ENCODE measurements around the gene SCAF4. TPM values are rescaled to one million over a fixed set of nuclear protein-coding genes. Genes with fewer than 3 reads are reported as not detected.

The SCAF4 gene
- total and polyA plus RNA-seq, 9 of the 15 experiments (the other 6 are each of a cell fraction or from before 2014, with no cell fraction given): 2.3 to 55.7 (median 17.2) TPM

DNA sequence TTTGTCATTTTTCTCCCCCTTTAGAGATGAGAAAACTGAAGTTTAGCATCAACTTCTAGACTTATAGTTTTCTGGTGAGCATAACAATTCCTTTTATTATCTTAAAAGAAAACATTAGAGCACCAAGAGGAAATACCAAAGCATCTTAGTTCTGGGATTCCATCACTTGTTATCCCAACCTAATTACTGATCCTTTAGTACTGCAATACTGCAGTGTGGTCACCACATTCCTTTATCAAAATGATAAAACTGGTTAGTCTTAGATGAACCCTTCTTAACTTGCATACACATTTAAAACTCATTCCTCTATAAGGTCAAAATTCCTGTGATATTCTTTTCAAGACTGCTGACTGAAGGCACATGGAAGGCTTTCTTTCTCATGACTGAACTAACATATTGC lies 49.3 kb downstream of the SCAF4 start:
- ATAC-seq (no peak), DNase-seq (ENCODE audit: extremely low read depth in 1 of 4, low spot score in 3 of 4) (no peak), FAIRE-seq (no peak)
- Histone ChIP-seq H3K4me2 (ENCODE audit: insufficient read depth, low read length) (no peak overlapping the region), H2AFZ (ENCODE audit: low read depth, low read length) (no peak overlapping the region), H3K4me1 (replicated peaks in 1 of 2; ENCODE audit: control insufficient read depth in 2 of 2, insufficient read depth in 2 of 2, low read length in 2 of 2) (no peaks in the 10 kb centered on the region), H3K27ac (ENCODE audit: extremely low read depth, low read depth, low read length) (no peak overlapping the region), H3K27me3 (ENCODE audit: control insufficient read depth in 2 of 2, insufficient read depth in 2 of 2, low read length in 2 of 2) (no peaks in the 10 kb centered on the region), H3K36me3 (ENCODE audit: control insufficient read depth, insufficient read depth, low read length) (peaks cover 94% of the 10 kb centered on the region), H3K4me3 (no peak overlapping the region), H3K9me3 (replicated peaks; ENCODE audit: control insufficient read depth, insufficient read depth, low read depth, low read length) (no peaks in the 10 kb centered on the region), H4K20me1 (replicated peaks; ENCODE audit: control insufficient read depth, insufficient read depth, low read length) (no peaks in the 10 kb centered on the region), H3K9me1 (ENCODE audit: control insufficient read depth, insufficient read depth, low read length) (no peaks in the 10 kb centered on the region), H3K9ac (ENCODE audit: insufficient read depth in 1 of 2, low read depth in 2 of 2, low read length in 2 of 2) (no peak overlapping the region), H3K79me2 (ENCODE audit: control insufficient read depth, insufficient read depth, low read length) (peaks cover 13% of the 10 kb centered on the region)
- ChIA-PET POLR2A (no interaction called here), CTCF (ENCODE audit: low intra/inter-chr PET ratio) (no interaction called here)
- in situ Hi-C loops (cut with MboI) (no loop called here), intact Hi-C loops (cut with micrococcal nuclease) (no loop called here)
- no TSS peak for BruUV-seq (replicated peaks)
- TF ChIP-seq, protein P1, sequence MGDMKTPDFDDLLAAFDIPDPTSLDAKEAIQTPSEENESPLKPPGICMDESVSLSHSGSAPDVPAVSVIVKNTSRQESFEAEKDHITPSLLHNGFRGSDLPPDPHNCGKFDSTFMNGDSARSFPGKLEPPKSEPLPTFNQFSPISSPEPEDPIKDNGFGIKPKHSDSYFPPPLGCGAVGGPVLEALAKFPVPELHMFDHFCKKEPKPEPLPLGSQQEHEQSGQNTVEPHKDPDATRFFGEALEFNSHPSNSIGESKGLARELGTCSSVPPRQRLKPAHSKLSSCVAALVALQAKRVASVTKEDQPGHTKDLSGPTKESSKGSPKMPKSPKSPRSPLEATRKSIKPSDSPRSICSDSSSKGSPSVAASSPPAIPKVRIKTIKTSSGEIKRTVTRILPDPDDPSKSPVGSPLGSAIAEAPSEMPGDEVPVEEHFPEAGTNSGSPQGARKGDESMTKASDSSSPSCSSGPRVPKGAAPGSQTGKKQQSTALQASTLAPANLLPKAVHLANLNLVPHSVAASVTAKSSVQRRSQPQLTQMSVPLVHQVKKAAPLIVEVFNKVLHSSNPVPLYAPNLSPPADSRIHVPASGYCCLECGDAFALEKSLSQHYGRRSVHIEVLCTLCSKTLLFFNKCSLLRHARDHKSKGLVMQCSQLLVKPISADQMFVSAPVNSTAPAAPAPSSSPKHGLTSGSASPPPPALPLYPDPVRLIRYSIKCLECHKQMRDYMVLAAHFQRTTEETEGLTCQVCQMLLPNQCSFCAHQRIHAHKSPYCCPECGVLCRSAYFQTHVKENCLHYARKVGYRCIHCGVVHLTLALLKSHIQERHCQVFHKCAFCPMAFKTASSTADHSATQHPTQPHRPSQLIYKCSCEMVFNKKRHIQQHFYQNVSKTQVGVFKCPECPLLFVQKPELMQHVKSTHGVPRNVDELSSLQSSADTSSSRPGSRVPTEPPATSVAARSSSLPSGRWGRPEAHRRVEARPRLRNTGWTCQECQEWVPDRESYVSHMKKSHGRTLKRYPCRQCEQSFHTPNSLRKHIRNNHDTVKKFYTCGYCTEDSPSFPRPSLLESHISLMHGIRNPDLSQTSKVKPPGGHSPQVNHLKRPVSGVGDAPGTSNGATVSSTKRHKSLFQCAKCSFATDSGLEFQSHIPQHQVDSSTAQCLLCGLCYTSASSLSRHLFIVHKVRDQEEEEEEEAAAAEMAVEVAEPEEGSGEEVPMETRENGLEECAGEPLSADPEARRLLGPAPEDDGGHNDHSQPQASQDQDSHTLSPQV (IDR thresholded peaks at IDR 0.05): no peak
- TF ChIP-seq SMARCE1 (IDR thresholded peaks at IDR 0.05): no peak
- TF ChIP-seq CSDE1 (IDR thresholded peaks at IDR 0.05): no peak
- TF ChIP-seq ZFP91 (CRISPR knock-in tag; IDR thresholded peaks at IDR 0.05): no peak
- no peak for TF ChIP-seq SAP30 (IDR thresholded peaks at IDR 0.05; ENCODE audit: borderline replicate concordance, insufficient read depth, low read depth, low read length, poor library complexity, severe bottlenecking)
- TF ChIP-seq ARHGAP35 (IDR thresholded peaks at IDR 0.05; ENCODE audit: partially characterized antibody): no peak
- no peak for TF ChIP-seq TAF9B (IDR thresholded peaks at IDR 0.05; ENCODE audit: partially characterized antibody)
- no peak for TF ChIP-seq ZNF436 (CRISPR knock-in tag; IDR thresholded peaks at IDR 0.05)
- no peak for TF ChIP-seq E2F3 (CRISPR knock-in tag; IDR thresholded peaks at IDR 0.05)
- TF ChIP-seq KAT7 (CRISPR knock-in tag; IDR thresholded peaks at IDR 0.05; ENCODE audit: borderline replicate concordance): no peak
- no peak for TF ChIP-seq TEAD4 (IDR thresholded peaks at IDR 0.05; ENCODE audit: low read length)
- no peak for TF ChIP-seq TEAD4 (CRISPR knock-in tag; IDR thresholded peaks at IDR 0.05; ENCODE audit: borderline replicate concordance)
- TF ChIP-seq TCF3 (CRISPR knock-in tag; IDR thresholded peaks at IDR 0.05): no peak
- TF ChIP-seq, protein P2, sequence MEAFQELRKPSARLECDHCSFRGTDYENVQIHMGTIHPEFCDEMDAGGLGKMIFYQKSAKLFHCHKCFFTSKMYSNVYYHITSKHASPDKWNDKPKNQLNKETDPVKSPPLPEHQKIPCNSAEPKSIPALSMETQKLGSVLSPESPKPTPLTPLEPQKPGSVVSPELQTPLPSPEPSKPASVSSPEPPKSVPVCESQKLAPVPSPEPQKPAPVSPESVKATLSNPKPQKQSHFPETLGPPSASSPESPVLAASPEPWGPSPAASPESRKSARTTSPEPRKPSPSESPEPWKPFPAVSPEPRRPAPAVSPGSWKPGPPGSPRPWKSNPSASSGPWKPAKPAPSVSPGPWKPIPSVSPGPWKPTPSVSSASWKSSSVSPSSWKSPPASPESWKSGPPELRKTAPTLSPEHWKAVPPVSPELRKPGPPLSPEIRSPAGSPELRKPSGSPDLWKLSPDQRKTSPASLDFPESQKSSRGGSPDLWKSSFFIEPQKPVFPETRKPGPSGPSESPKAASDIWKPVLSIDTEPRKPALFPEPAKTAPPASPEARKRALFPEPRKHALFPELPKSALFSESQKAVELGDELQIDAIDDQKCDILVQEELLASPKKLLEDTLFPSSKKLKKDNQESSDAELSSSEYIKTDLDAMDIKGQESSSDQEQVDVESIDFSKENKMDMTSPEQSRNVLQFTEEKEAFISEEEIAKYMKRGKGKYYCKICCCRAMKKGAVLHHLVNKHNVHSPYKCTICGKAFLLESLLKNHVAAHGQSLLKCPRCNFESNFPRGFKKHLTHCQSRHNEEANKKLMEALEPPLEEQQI (IDR thresholded peaks at IDR 0.05): no peak
- no peak for TF ChIP-seq ZNF354B (CRISPR knock-in tag; IDR thresholded peaks at IDR 0.05)
- no peak for TF ChIP-seq KLF1 (tag; IDR thresholded peaks at IDR 0.05)
- no peak for TF ChIP-seq NFIC (IDR thresholded peaks at IDR 0.05)
- TF ChIP-seq ZNF384 (IDR thresholded peaks at IDR 0.05; ENCODE audit: low read depth, low read length): no peak

Measured in K562 (cell line).